ENCODE data around the gene DCUN1D2. TPM values are rescaled to one million over a fixed set of nuclear protein-coding genes. Genes with fewer than 3 reads are reported as not detected.
A peak's percentile ranks its signal among the peaks of the same experiment; 100 is the strongest.

The DCUN1D2 gene
- total RNA-seq, 4 donors from 2014 or later = 45.1 to 63.6 (median 56.0) TPM

DNA sequence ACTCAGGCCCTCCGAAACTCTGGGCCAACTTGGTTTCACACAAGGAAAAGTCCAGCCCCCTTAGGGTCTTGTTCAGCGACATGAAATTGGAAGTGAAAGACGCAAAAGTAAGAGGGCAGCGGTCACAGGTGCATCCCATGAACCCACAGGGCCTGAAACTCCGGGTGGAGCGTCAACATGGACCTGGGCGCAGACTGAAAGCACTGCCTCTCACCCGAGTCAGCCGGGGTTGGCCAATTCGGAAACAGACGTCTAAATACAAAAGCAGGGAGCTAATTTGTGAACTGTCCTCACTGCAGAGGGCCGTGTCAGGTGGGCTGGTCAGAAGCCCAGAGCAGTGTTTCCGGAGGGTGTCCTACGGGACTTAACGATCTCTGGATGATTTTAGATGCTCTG lies 63.9 kb downstream of the DCUN1D2 start:
- intact Hi-C loops (cut with DNase I; ENCODE audit: low total_unique reads) (no loop called here), in situ Hi-C loops (cut with MboI; ENCODE audit: low sequenced_read_pairs in 4 of 4) (no loop called here)
- Histone ChIP-seq H3K4me1 (no peaks in the 10 kb centered on the region), H3K27ac (peak overlapping the region; percentile 51 to 73 (median 60)), H3K27me3 (no peaks in the 10 kb centered on the region), H3K9me3 (no peaks in the 10 kb centered on the region), H3K4me3 (no peak overlapping the region), H3K36me3 (peaks cover 0 to 42% of the 10 kb centered on the region in 2 donors)
- DNase-seq = no peak
- TF ChIP-seq, protein P1, sequence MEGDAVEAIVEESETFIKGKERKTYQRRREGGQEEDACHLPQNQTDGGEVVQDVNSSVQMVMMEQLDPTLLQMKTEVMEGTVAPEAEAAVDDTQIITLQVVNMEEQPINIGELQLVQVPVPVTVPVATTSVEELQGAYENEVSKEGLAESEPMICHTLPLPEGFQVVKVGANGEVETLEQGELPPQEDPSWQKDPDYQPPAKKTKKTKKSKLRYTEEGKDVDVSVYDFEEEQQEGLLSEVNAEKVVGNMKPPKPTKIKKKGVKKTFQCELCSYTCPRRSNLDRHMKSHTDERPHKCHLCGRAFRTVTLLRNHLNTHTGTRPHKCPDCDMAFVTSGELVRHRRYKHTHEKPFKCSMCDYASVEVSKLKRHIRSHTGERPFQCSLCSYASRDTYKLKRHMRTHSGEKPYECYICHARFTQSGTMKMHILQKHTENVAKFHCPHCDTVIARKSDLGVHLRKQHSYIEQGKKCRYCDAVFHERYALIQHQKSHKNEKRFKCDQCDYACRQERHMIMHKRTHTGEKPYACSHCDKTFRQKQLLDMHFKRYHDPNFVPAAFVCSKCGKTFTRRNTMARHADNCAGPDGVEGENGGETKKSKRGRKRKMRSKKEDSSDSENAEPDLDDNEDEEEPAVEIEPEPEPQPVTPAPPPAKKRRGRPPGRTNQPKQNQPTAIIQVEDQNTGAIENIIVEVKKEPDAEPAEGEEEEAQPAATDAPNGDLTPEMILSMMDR (IDR thresholded peaks at IDR 0.05 in 4 of 5, conservative IDR thresholded peaks at IDR 0.05 in 1 of 5) = no peak
- no peak for TF ChIP-seq POLR2A (IDR thresholded peaks at IDR 0.05)
- ATAC-seq = no peak

DNA sequence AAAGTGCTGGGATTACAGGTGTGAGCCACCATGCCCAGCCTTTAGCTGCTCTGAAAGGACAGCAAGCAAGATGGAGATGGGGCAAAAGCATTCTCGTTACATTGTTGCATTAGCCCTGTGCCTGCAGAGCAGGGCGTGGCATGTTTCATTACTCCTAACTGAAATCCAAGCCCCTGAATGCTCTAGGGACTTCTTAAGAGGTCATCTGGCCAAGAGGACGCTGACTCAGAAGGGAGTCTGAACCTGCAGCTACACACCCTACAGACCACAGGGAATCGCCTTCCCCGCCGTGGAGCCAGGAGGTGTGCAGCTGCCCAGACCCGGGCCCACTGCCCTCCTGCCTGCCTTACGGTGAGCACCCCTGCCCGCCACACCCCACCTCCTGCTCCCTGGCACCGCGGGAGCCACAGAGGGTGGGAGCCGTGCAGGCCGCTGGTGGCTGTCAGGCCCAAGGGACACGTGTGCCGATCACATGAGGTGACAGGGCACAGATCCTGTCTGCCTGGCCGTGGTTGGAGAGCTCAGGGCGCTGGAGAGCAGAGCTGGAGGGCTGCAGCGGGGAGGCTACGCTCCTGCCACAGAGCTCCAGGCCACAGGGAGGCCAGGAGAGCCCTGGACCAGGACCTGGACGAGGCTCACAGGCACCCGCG lies 64.4 kb downstream of the DCUN1D2 start:
- Histone ChIP-seq H3K27me3 (no peaks in the 10 kb centered on the region), H3K4me1 (no peaks in the 10 kb centered on the region), H3K9me3 (no peaks in the 10 kb centered on the region), H3K36me3 (peaks cover 0 to 42% of the 10 kb centered on the region in 2 donors), H3K27ac (peak overlapping the region; percentile 51 to 73 (median 60)), H3K4me3 (no peak overlapping the region)
- ATAC-seq (peak; percentile 66 to 86), DNase-seq (peak in 1 of 2 donors; percentile 69)
- no peak for TF ChIP-seq POLR2A (IDR thresholded peaks at IDR 0.05)
- TF ChIP-seq, protein P1 (IDR thresholded peaks at IDR 0.05 in 4 of 5, conservative IDR thresholded peaks at IDR 0.05 in 1 of 5) = no peak
- in situ Hi-C loops (cut with MboI; ENCODE audit: low sequenced_read_pairs in 4 of 4) = no loop called here
- intact Hi-C loops (cut with DNase I; ENCODE audit: low total_unique reads) = no loop called here

DNA sequence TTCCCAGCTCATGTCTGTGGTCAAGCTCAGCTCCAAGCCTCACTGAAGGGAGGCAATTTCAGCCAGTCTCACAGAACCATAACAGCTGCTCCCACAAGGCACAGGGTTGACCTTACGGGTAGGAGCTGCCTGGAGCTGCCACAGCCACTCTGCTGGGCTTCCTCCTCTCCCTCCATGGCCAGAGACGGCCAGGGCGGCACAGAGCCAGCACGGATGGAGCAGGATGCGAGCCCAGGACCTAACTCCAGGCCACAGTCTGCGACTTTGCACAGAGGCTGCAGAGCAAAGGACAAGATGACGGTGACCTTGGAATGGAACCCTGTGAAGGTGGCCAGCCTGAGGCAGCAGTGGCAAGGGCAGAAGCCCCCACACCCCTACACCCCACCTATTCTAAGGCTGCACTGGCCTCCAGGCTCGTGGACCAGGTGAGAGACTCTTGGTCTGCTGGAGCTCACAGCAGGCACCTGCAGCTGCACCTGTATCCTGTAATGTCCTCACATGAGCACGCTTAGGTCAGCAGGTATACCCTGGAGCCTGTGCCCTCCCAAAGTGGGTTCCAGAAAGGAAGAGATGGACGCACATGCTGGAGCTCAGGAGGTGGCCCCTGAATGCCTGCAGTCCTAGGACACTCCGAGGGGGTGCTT lies 66.9 kb downstream of the DCUN1D2 start:
- peaks cover 0 to 35% of the 10 kb centered on the region in 2 donors for H3K36me3 ChIP-seq
- no peak overlapping the region for H3K27ac ChIP-seq
- DNase-seq = no peak
- H3K9me3 ChIP-seq = no peaks in the 10 kb centered on the region
- no peak for ATAC-seq
- intact Hi-C loops (cut with DNase I; ENCODE audit: low total_unique reads) = no loop called here
- H3K4me1 ChIP-seq = no peaks in the 10 kb centered on the region
- TF ChIP-seq, protein P1 (IDR thresholded peaks at IDR 0.05 in 4 of 5, conservative IDR thresholded peaks at IDR 0.05 in 1 of 5) = no peak
- TF ChIP-seq POLR2A (IDR thresholded peaks at IDR 0.05) = no peak
- in situ Hi-C loops (cut with MboI; ENCODE audit: low sequenced_read_pairs in 4 of 4) = no loop called here
- H3K4me3 ChIP-seq = no peak overlapping the region
- H3K27me3 ChIP-seq = no peaks in the 10 kb centered on the region

- Histone ChIP-seq H3K4me1 (no peaks in the 10 kb centered on the region), H3K4me3 (no peak overlapping the region), H3K36me3 (peaks cover 0 to 32% of the 10 kb centered on the region in 2 donors), H3K27ac (no peak overlapping the region), H3K9me3 (no peaks in the 10 kb centered on the region), H3K27me3 (no peaks in the 10 kb centered on the region)
- no peak for ATAC-seq
- no peak for DNase-seq
- TF ChIP-seq POLR2A (IDR thresholded peaks at IDR 0.05) = no peak
- TF ChIP-seq, protein P1 (IDR thresholded peaks at IDR 0.05 in 4 of 5, conservative IDR thresholded peaks at IDR 0.05 in 1 of 5) = no peak
- in situ Hi-C loops (cut with MboI; ENCODE audit: low sequenced_read_pairs in 4 of 4) = no loop called here
- intact Hi-C loops (cut with DNase I; ENCODE audit: low total_unique reads) = no loop called here
Observed at GRCh38 chr13:113422807-113423519, 67.5 kb downstream of the DCUN1D2 start.
